HepG2 (cell line): ENCODE data around the gene PLPP3. TPM values are rescaled to one million over a fixed set of nuclear protein-coding genes. Genes with fewer than 3 reads are reported as not detected.

Experiments
- CBFB ChIP-seq: sonication (generic); formaldehyde crosslinking; IDR thresholded peaks from 2 replicates; pipeline ENCODE4 v1.4.0; 2020; ENCODE audit warnings: missing genetic modification reagents
- CBX5 ChIP-seq: sonication (generic); formaldehyde crosslinking; IDR thresholded peaks from 2 replicates; pipeline ENCODE4 v1.4.0; 2020; ENCODE audit warnings: missing genetic modification reagents, borderline replicate concordance
- ERF ChIP-seq: IDR thresholded peaks from 2 replicates; pipeline ENCODE4 v1.6.1; 2018; ENCODE audit warnings: missing biosample characterization, missing genetic modification reagents
- FIP1L1 ChIP-seq: fragments of 200-400 bp; formaldehyde crosslinking; IDR thresholded peaks from 2 replicates; pipeline ENCODE4 v1.6.1; 2018; ENCODE audit warnings: low read depth, mild to moderate bottlenecking, low read length, moderate library complexity, borderline replicate concordance; ENCODE audit not compliant: insufficient read depth
- RERE ChIP-seq: IDR thresholded peaks from 2 replicates; pipeline ENCODE4 v1.6.1; 2016; ENCODE audit warnings: low read depth, missing genetic modification reagents, missing compliant biosample characterization
- REST ChIP-seq, 2 experiments: IDR thresholded peaks; 2 replicates each; pipeline ENCODE4 v1.6.1; 2011 to 2012; ENCODE audit warnings: low read length in 2 of 2, borderline replicate concordance in 1 of 2, low read depth in 1 of 2, mild to moderate bottlenecking in 1 of 2, moderate library complexity in 1 of 2
- RXRB ChIP-seq: IDR thresholded peaks from 2 replicates; pipeline ENCODE4 v1.6.1; 2016; ENCODE audit warnings: borderline replicate concordance, missing genetic modification reagents, missing compliant biosample characterization
- TP53 ChIP-seq: sonication (generic); formaldehyde crosslinking; conservative IDR thresholded peaks from 2 replicates; pipeline ENCODE4 v1.4.0; 2020; ENCODE audit warnings: missing genetic modification reagents
- ZBTB40 ChIP-seq, 2 experiments: fragments of 450-650 bp in 1 of 2; sonication (generic) in 1 of 2; formaldehyde crosslinking in 1 of 2; IDR thresholded peaks; 2 replicates each; pipeline versions ENCODE4 v1.6.1 to v1.8.0; 2016 to 2022; ENCODE audit warnings: antibody characterized with exemption in 1 of 2, mild to moderate bottlenecking in 1 of 2, missing genetic modification reagents in 1 of 2
- ZNF557 ChIP-seq: sonication (generic); formaldehyde crosslinking; IDR thresholded peaks from 2 replicates; pipeline ENCODE4 v1.4.0; 2020; ENCODE audit warnings: missing genetic modification reagents
- polyA plus RNA-seq, 8 experiments: library from polyadenylated mRNA; depleted of rRNA in 3 of 8; stranded (reverse) in 7 of 8; unstranded in 1 of 8; fragments of >200 nt; fragmentation: Illumina TruSeq in 4 of 8; extraction: Trizol in 4 of 8; gene quantifications; 2 replicates each; pipeline versions ENCODE4 v1.2.1 to v1.2.3, GENCODE V29; 2011 to 2016; ENCODE audit warnings: low read depth in 4 of 8, missing spikeins in 1 of 8, mixed read lengths in 1 of 8; ENCODE audit not compliant: insufficient read depth in 1 of 8
- total RNA-seq, 5 experiments: library from RNA; depleted of rRNA; stranded (reverse); fragments of >200 nt; fragmentation: Illumina TruSeq; extraction: Trizol; gene quantifications; 2 replicates each; pipeline ENCODE4 v1.2.3, GENCODE V29; 2016; ENCODE audit warnings: low read depth in 1 of 5

The PLPP3 gene
- total and polyA plus RNA-seq, 2 of the 13 experiments (the other 11 are each of a cell fraction or from before 2014, with no cell fraction given) = 49.7 to 65.8 TPM

- TF ChIP-seq ZBTB40 (IDR thresholded peaks at IDR 0.05) = no peak
- peak; percentile 42; the same call in 1 of the 2 replicates for TF ChIP-seq ZBTB40 (CRISPR knock-in tag; IDR thresholded peaks at IDR 0.05)
- 0 out of 2 replicates have a peak, but pooled peaks have one; percentile 30 for TF ChIP-seq ZNF557
- TF ChIP-seq TP53 (CRISPR knock-in tag) = peak; percentile 86
- peak; percentile 84 for TF ChIP-seq RXRB (CRISPR knock-in tag)
- TF ChIP-seq ERF (CRISPR knock-in tag) = peak; percentile 91
- TF ChIP-seq RERE (CRISPR knock-in tag) = peak; percentile 92
- TF ChIP-seq FIP1L1 = no peak
- TF ChIP-seq CBFB = peak; percentile 97
- TF ChIP-seq REST (IDR thresholded peaks at IDR 0.05; ENCODE audit: borderline replicate concordance in 1 of 2, low read depth in 1 of 2, low read length in 2 of 2) = 0 out of 4 replicates have a peak, but pooled peaks of 1 of the 2 experiments have one; percentile 34
- peak; percentile 70; the same call in 1 of the 2 replicates for TF ChIP-seq CBX5
Measured at GRCh38 chr1:56494306-56494705, 85.1 kb downstream of the PLPP3 start (continued).
